ENCODE data around the gene CFAP100.

The CFAP100 gene

DNA sequence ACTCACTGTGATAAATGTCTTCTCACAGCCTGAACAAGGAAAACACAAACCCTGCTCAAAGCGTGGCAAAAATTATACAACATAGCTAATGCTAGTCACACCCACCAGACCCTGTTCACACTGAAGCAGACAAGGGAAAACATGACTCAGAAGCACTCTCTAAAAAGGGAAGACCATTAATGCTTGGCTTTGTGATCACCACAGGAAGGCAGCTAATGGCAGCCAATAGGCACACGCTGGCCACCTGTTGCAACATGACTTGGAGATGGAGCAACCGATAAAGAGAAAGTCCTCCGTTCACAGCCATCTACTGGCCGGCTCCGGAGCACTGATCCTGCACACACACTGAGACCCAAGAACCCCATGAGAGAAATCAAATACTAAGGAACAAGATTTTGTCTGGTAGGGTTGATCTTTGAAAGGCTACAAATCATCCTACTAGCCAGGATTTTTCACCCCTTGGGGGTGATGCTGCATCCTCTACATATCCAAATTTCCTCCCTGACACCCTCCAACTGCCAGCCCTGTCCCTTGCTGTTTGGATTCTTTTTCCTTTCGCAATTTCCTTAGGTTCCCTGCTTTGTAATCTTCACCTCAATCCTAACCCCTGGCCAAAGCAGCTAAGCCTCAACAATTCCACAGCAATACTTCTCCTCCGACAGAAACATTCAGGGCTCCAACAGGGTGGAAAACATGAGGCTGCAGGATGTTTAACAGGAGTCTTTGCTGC is 77.7 kb downstream of the CFAP100 start (continued):
- TF ChIP-seq, protein P1, sequence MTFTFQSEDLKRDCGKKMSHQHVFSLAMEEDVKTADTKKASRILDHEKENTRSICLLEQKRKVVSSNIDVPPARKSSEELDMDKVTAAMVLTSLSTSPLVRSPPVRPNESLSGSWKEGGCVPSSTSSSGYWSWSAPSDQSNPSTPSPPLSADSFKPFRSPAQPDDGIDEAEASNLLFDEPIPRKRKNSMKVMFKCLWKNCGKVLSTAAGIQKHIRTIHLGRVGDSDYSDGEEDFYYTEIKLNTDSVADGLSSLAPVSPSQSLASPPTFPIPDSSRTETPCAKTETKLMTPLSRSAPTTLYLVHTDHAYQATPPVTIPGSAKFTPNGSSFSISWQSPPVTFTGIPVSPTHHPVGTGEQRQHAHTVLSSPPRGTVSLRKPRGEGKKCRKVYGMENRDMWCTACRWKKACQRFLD (tag by site-specific recombination; IDR thresholded peaks at IDR 0.05) = no peak
- TF ChIP-seq ZEB2 (tag by site-specific recombination; IDR thresholded peaks at IDR 0.05) (peak; percentile 75), ZNF707 (tag by site-specific recombination; IDR thresholded peaks at IDR 0.05) (no peak), ZNF600 (tag by site-specific recombination; IDR thresholded peaks at IDR 0.05) (peak; percentile 89), ZNF548 (tag by site-specific recombination; IDR thresholded peaks at IDR 0.05) (no peak), GLIS2 (tag by site-specific recombination; IDR thresholded peaks at IDR 0.05) (no peak), ZNF239 (tag by site-specific recombination; IDR thresholded peaks at IDR 0.05) (no peak), KLF10 (tag by site-specific recombination; IDR thresholded peaks at IDR 0.05) (peak; percentile 50; the same call in 1 of the 2 replicates), BCL11A (tag by site-specific recombination; IDR thresholded peaks at IDR 0.05; ENCODE audit: low read depth) (no peak), ZFP69B (tag by site-specific recombination; IDR thresholded peaks at IDR 0.05) (0 out of 2 replicates have a peak, but pooled peaks have one; percentile 16), ZBTB20 (tag by site-specific recombination; IDR thresholded peaks at IDR 0.05) (peak; percentile 41; the same call in 1 of the 2 replicates), ZNF354C (tag by site-specific recombination; IDR thresholded peaks at IDR 0.05; ENCODE audit: borderline replicate concordance, low read depth) (no peak), ZNF174 (tag by site-specific recombination; IDR thresholded peaks at IDR 0.05) (no peak), ZNF10 (tag by site-specific recombination; IDR thresholded peaks at IDR 0.05) (no peak), ZNF302 (tag by site-specific recombination; IDR thresholded peaks at IDR 0.05; ENCODE audit: low read depth) (no peak), ZBTB48 (tag by site-specific recombination; IDR thresholded peaks at IDR 0.05) (no peak), FEZF1 (tag by site-specific recombination; IDR thresholded peaks at IDR 0.05) (peak; percentile 93), SP7 (tag by site-specific recombination; IDR thresholded peaks at IDR 0.05) (peak; percentile 85)
- TF ChIP-seq, protein P2, sequence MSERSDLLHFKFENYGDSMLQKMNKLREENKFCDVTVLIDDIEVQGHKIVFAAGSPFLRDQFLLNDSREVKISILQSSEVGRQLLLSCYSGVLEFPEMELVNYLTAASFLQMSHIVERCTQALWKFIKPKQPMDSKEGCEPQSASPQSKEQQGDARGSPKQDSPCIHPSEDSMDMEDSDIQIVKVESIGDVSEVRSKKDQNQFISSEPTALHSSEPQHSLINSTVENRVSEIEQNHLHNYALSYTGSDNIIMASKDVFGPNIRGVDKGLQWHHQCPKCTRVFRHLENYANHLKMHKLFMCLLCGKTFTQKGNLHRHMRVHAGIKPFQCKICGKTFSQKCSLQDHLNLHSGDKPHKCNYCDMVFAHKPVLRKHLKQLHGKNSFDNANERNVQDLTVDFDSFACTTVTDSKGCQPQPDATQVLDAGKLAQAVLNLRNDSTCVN (tag by site-specific recombination; optimal IDR thresholded peaks at IDR 0.05) = no peak
- TF ChIP-seq, protein P3, sequence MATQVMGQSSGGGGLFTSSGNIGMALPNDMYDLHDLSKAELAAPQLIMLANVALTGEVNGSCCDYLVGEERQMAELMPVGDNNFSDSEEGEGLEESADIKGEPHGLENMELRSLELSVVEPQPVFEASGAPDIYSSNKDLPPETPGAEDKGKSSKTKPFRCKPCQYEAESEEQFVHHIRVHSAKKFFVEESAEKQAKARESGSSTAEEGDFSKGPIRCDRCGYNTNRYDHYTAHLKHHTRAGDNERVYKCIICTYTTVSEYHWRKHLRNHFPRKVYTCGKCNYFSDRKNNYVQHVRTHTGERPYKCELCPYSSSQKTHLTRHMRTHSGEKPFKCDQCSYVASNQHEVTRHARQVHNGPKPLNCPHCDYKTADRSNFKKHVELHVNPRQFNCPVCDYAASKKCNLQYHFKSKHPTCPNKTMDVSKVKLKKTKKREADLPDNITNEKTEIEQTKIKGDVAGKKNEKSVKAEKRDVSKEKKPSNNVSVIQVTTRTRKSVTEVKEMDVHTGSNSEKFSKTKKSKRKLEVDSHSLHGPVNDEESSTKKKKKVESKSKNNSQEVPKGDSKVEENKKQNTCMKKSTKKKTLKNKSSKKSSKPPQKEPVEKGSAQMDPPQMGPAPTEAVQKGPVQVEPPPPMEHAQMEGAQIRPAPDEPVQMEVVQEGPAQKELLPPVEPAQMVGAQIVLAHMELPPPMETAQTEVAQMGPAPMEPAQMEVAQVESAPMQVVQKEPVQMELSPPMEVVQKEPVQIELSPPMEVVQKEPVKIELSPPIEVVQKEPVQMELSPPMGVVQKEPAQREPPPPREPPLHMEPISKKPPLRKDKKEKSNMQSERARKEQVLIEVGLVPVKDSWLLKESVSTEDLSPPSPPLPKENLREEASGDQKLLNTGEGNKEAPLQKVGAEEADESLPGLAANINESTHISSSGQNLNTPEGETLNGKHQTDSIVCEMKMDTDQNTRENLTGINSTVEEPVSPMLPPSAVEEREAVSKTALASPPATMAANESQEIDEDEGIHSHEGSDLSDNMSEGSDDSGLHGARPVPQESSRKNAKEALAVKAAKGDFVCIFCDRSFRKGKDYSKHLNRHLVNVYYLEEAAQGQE (tag by site-specific recombination; IDR thresholded peaks at IDR 0.05) = no peak
- TF ChIP-seq, protein P4, sequence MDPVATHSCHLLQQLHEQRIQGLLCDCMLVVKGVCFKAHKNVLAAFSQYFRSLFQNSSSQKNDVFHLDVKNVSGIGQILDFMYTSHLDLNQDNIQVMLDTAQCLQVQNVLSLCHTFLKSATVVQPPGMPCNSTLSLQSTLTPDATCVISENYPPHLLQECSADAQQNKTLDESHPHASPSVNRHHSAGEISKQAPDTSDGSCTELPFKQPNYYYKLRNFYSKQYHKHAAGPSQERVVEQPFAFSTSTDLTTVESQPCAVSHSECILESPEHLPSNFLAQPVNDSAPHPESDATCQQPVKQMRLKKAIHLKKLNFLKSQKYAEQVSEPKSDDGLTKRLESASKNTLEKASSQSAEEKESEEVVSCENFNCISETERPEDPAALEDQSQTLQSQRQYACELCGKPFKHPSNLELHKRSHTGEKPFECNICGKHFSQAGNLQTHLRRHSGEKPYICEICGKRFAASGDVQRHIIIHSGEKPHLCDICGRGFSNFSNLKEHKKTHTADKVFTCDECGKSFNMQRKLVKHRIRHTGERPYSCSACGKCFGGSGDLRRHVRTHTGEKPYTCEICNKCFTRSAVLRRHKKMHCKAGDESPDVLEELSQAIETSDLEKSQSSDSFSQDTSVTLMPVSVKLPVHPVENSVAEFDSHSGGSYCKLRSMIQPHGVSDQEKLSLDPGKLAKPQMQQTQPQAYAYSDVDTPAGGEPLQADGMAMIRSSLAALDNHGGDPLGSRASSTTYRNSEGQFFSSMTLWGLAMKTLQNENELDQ (tag by site-specific recombination; IDR thresholded peaks at IDR 0.05; ENCODE audit: low read depth) = no peak
- TF ChIP-seq, protein P5, sequence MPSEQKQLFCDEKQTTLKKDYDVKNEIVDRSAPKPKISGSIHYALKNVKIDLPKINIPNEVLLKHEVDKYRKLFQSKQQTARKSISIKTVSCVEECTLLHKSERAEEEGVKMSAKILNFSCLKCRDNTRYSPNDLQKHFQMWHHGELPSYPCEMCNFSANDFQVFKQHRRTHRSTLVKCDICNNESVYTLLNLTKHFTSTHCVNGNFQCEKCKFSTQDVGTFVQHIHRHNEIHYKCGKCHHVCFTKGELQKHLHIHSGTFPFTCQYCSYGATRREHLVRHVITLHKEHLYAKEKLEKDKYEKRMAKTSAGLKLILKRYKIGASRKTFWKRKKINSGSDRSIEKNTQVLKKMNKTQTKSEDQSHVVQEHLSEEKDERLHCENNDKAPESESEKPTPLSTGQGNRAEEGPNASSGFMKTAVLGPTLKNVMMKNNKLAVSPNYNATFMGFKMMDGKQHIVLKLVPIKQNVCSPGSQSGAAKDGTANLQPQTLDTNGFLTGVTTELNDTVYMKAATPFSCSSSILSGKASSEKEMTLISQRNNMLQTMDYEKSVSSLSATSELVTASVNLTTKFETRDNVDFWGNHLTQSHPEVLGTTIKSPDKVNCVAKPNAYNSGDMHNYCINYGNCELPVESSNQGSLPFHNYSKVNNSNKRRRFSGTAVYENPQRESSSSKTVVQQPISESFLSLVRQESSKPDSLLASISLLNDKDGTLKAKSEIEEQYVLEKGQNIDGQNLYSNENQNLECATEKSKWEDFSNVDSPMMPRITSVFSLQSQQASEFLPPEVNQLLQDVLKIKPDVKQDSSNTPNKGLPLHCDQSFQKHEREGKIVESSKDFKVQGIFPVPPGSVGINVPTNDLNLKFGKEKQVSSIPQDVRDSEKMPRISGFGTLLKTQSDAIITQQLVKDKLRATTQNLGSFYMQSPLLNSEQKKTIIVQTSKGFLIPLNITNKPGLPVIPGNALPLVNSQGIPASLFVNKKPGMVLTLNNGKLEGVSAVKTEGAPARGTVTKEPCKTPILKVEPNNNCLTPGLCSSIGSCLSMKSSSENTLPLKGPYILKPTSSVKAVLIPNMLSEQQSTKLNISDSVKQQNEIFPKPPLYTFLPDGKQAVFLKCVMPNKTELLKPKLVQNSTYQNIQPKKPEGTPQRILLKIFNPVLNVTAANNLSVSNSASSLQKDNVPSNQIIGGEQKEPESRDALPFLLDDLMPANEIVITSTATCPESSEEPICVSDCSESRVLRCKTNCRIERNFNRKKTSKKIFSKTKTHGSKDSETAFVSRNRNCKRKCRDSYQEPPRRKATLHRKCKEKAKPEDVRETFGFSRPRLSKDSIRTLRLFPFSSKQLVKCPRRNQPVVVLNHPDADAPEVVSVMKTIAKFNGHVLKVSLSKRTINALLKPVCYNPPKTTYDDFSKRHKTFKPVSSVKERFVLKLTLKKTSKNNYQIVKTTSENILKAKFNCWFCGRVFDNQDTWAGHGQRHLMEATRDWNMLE (tag by site-specific recombination; conservative IDR thresholded peaks at IDR 0.05; ENCODE audit: low read depth) = 0 out of 2 replicates have a peak, but pooled peaks have one; percentile 29
- TF ChIP-seq, protein P6, sequence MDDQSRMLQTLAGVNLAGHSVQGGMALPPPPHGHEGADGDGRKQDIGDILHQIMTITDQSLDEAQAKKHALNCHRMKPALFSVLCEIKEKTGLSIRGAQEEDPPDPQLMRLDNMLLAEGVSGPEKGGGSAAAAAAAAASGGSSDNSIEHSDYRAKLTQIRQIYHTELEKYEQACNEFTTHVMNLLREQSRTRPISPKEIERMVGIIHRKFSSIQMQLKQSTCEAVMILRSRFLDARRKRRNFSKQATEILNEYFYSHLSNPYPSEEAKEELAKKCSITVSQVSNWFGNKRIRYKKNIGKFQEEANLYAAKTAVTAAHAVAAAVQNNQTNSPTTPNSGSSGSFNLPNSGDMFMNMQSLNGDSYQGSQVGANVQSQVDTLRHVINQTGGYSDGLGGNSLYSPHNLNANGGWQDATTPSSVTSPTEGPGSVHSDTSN (CRISPR knock-in tag; IDR thresholded peaks at IDR 0.05) = no peak
